NCI-H82 (cell line): Measurements from ENCODE around the gene ROBO1.
"Not testable (repeated sequence)": the region's sequence is repeated elsewhere in the genome, so short reads cannot be mapped to it uniquely, and the experiment has no call there.

Experiments
- DNase-seq: peaks from one replicate; lab custom pipeline; 2025; lab: John Stamatoyannopoulos, UW

ROBO1 gene

GRCh38 chr3:78912259-78912658 is 855.5 kb downstream of the ROBO1 start:
- peak; percentile 96 for DNase-seq

- peak; percentile 29 for DNase-seq
These were observed 856.4 kb downstream of the ROBO1 start for GRCh38 chr3:78911394-78911793.

DNA sequence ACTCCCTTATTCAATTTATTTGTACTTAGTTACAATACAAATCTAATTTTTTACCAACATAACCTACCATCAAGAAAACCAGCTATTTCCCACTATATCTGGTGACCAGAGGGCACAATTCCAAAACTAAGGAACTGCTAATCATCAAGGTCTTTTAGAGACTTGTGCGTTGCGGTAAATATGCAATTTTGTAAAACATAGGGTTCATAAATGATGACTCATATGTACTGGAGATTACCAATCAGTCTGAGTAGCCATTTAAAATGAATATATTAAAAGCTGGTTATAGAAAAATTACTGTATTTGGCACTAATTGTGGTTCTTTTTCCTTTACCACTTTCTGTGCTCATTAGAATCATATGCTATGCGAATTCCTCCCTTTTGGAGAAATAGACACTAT is 859.6 kb downstream of the ROBO1 start:
- no peak for DNase-seq

- DNase-seq, result no peak
These were observed 860.4 kb downstream of the ROBO1 start for GRCh38 chr3:78907367-78907766.

DNA sequence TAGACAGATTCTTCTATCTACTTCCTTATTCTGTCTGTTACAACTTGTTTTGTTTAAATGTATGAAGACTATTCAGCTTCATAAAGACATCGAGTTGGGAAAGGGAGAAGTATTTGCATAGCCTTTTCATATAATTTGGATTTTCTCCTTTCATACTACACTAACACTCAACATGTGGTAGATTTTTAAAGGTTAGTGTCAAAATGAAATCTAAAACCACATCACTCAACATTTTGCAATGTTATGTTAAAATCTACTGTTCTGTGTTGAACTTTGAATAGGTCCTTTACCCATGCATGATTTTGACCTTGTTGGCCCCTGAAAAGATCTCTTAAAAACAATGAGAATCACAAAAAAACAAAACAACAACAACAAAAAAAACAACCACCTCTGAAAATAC is 860.9 kb downstream of the ROBO1 start:
- DNase-seq, result no peak

- no peak for DNase-seq
These were observed 861.6 kb downstream of the ROBO1 start for GRCh38 chr3:78906245-78906644.

- peak; percentile 68 for DNase-seq
These were observed 862.1 kb downstream of the ROBO1 start for GRCh38 chr3:78905700-78906099.

DNA sequence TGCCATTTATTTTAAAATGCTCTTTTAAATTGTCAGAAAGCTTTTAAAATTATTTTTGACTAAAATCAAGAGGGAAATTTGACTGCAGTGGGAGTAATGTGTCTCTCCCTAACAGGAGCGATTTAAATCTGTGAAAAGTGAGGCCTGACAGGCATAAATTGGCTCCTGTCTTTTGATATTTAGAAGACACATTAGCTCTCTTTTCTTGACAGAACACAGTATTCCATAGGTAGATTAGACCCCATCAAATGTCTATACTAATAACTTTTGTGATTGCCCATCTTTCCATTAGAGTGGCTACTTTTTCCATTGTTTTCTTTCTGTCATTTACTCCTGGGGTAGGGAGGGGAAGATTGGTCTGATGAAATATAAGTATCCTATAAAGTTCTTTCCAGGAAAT is 866.3 kb downstream of the ROBO1 start:
- DNase-seq, result no peak

DNA sequence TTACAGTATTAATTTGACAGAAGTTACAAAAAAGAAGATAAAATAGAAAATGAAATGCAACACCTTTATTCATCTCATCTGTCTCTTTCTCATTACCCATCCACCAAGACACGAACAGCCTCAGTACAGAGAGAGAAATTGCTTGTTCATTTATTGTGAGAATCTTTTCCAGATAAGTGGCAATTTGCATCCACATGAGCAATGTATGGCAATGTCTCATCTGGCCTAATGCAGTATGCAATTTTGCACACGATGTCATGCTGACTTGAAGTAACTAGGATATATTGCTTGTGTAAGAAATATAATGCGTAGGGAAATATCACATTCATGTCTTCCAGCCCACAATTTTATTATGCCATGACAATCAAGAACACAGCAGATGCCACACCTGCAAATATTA is 866.9 kb downstream of the ROBO1 start:
- DNase-seq, result no peak

GRCh38 chr3:78900426-78900825 is 867.4 kb downstream of the ROBO1 start:
- DNase-seq, result no peak

- no peak for DNase-seq
These were observed 872.3 kb downstream of the ROBO1 start for GRCh38 chr3:78895528-78895927.

GRCh38 chr3:78894787-78895186 is 873.0 kb downstream of the ROBO1 start:
- peak; percentile 16 for DNase-seq

GRCh38 chr3:78893161-78893560 is 874.6 kb downstream of the ROBO1 start:
- no peak for DNase-seq

DNA sequence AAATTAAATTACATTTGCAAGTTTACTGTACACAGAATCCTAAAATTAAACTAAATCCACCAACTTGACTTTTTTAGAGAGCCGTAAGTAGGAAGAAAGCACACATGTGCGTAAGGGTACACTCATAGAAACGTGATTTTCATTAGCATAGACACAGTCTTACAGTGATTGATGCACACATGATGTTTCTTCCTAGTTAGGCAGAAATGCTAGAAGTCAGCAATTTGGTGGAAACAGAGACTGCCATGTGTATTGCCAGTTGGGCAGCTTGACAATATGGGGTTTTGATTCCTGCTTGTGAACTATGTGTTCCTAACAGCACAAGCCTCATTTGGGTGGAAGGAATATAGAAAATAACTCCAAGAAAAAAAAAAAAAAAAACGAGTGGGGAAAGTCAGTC is 878.5 kb downstream of the ROBO1 start:
- DNase-seq, result no peak

- no peak for DNase-seq
These were observed 879.2 kb downstream of the ROBO1 start for GRCh38 chr3:78888635-78889034.

DNA sequence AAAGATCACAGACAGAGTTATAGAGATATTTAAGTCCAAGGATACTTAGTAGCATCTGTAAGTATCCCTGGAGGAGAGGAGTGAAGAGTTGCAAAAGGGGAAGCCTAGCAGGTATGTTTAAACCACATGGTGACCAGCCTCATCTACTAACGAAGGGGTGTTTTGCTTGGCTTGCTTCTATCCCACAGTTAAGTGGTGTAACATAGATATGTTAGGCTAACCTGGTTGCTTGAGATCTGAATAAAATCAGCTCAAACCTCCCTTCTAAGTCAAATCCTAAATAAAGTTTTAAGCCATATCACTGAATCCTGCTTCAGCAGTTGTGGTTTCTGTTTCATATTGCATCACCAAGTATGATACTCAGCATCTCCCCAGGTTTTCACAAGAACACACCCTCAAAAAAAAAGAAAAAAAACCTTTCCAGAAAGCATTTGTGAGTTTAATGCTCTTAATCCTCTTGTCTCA is 880.2 kb downstream of the ROBO1 start:
- DNase-seq, result no peak

DNA sequence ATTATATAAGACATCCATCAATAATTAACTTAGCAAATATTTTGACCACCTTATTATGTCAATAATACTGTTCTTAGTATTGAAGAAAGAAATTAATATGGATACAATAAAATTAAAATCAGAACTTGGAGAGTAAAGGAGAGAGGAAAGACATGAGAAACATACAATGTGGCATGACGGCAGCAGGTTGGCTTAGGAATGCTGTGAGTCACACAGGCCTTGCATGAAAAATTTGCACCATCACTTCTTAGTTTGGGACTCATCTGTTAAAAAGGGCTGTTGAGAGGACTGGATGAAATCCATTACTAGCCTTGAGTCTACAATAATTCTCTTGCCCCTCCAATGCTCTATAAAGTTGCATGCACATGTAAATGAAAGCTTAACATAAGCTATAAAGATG is 880.8 kb downstream of the ROBO1 start:
- no peak for DNase-seq

- DNase-seq, result not testable (repeated sequence)
These were observed 883.2 kb downstream of the ROBO1 start for GRCh38 chr3:78884567-78884966.

DNA sequence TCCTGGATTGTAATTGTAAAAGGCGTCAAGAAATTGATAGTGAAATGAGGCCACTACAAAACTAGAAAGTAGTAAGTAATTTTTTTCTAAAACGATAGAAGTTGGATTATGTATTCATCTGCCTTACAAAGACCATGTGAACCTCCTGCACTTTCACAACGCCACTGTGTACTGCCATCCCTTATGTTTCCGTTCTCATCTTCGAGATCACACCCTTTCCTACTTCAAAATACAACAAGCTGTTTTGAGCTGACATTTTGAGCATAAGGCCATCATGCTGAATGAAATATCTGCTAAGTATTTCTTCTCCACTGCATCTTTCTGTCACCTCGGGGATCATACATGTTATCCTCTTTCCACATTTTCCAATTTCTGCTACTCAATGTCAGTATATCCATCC is 885.5 kb downstream of the ROBO1 start:
- no peak for DNase-seq

DNA sequence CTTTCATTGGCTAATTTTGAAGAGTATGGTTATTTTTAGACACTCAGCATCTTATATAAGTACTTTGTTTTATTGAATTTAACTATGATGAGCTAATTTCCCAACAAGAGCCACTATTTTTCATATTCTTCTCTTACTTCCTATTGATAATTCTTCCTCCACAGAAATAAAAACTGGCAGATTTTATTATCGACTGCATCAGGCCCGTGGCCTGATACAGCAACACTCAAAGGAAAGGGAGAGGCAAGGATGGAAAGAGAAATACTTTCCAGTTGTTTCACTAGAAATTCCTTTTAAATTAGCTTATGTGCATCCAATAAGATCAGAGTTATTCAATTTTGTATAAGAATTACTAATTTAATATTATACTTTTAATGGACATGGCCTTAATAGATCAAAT is 886.3 kb downstream of the ROBO1 start:
- DNase-seq, result no peak

GRCh38 chr3:78880603-78881461 is 887.0 kb downstream of the ROBO1 start:
- DNase-seq, result peak; percentile 18

GRCh38 chr3:78879295-78879860 is 888.4 kb downstream of the ROBO1 start:
- peak; percentile 81 for DNase-seq

DNA sequence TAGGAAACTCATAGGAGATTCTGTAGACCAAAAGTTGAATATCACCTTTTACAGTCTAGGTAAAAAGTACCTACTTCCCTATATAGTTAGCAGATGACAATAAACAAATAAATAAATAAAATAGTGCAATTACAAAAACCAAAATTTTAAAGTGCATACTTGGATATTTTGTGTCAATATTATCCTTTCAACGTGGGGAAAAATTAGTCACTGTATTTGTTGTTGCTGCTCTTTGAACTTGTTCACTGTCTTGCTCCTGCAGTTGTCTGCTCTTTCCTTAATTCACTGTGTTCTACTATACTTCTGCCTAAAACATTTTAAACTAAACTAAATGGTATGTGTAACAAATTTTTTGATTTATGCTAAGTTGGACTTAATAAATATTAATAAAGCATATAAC is 889.0 kb downstream of the ROBO1 start:
- no peak for DNase-seq

DNA sequence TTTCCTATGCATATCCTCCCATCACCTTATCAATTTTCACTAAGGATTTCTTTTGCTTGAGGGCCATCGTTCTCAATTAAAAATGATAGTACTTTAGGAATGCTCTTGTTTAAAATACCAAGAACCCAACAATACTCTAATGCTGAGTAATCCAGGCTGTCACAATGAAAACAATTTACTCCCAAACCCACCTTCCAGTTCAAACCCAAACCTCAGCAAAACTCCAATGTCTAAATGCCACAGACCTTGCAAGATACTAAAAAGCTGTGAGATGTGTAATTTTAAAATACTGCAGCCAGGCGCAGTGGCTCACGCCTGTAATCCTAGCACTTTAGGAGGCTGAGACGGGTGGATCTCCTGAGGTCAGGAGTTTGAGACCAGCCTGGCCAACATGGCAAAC is 889.8 kb downstream of the ROBO1 start:
- no peak for DNase-seq
